ENCODE measurements around the gene KLHL40. TPM values are rescaled to one million over a fixed set of nuclear protein-coding genes. Genes with fewer than 3 reads are reported as not detected.
A peak's percentile ranks its signal among the peaks of the same experiment; 100 is the strongest.

Gene KLHL40
- total and polyA plus RNA-seq, 2 experiments from 2014 or later = not detected

GRCh38 chr3:42681361-42682038 is 3.8 kb upstream of the KLHL40 start:
- H3K27me3 ChIP-seq = no peaks in the 10 kb centered on the region
- DNase-seq (ENCODE audit: low spot score) = no peak
- H3K27ac ChIP-seq = no peak overlapping the region
- TF ChIP-seq EZH2phosphoT487 (IDR thresholded peaks at IDR 0.05; ENCODE audit: low read depth, severe bottlenecking, unreplicated experiment) (no peak), EZH2 (IDR thresholded peaks at IDR 0.05; ENCODE audit: borderline replicate concordance) (no peak)
- TF ChIP-seq, protein P1, sequence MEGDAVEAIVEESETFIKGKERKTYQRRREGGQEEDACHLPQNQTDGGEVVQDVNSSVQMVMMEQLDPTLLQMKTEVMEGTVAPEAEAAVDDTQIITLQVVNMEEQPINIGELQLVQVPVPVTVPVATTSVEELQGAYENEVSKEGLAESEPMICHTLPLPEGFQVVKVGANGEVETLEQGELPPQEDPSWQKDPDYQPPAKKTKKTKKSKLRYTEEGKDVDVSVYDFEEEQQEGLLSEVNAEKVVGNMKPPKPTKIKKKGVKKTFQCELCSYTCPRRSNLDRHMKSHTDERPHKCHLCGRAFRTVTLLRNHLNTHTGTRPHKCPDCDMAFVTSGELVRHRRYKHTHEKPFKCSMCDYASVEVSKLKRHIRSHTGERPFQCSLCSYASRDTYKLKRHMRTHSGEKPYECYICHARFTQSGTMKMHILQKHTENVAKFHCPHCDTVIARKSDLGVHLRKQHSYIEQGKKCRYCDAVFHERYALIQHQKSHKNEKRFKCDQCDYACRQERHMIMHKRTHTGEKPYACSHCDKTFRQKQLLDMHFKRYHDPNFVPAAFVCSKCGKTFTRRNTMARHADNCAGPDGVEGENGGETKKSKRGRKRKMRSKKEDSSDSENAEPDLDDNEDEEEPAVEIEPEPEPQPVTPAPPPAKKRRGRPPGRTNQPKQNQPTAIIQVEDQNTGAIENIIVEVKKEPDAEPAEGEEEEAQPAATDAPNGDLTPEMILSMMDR (IDR thresholded peaks at IDR 0.05; ENCODE audit: poor library complexity) = no peak
- no peaks in the 10 kb centered on the region for H3K79me2 ChIP-seq
- 90% methylated on average over 10 of the region's 10 CpGs for WGBS (ENCODE audit: low lambda C conversion rate, missing lambda C conversion rate)
- peaks cover 5% of the 10 kb centered on the region for H3K4me1 ChIP-seq (ENCODE audit: insufficient read depth)
- H2AFZ ChIP-seq = no peak overlapping the region
- no peaks in the 10 kb centered on the region for H4K20me1 ChIP-seq (ENCODE audit: insufficient read depth, poor library complexity, severe bottlenecking)
- H3K36me3 ChIP-seq (replicated peaks; ENCODE audit: insufficient read depth, low read depth) = no peaks in the 10 kb centered on the region
- H3K9me3 ChIP-seq (ENCODE audit: low read depth) = no peaks in the 10 kb centered on the region
- H3K4me2 ChIP-seq = no peak overlapping the region
- no peaks in the 10 kb centered on the region for H3K9me2 ChIP-seq (replicated peaks; ENCODE audit: insufficient read depth)
- no peak overlapping the region for H3K4me3 ChIP-seq

GRCh38 chr3:42682301-42683070 is 2.9 kb upstream of the KLHL40 start:
- H2AFZ ChIP-seq = no peak overlapping the region
- H4K20me1 ChIP-seq (ENCODE audit: insufficient read depth, poor library complexity, severe bottlenecking) = no peaks in the 10 kb centered on the region
- H3K27me3 ChIP-seq = no peaks in the 10 kb centered on the region
- H3K9me2 ChIP-seq (replicated peaks; ENCODE audit: insufficient read depth) = no peaks in the 10 kb centered on the region
- TF ChIP-seq EZH2 (IDR thresholded peaks at IDR 0.05; ENCODE audit: borderline replicate concordance) (no peak), EZH2phosphoT487 (IDR thresholded peaks at IDR 0.05; ENCODE audit: low read depth, severe bottlenecking, unreplicated experiment) (no peak)
- TF ChIP-seq, protein P1 (IDR thresholded peaks at IDR 0.05; ENCODE audit: poor library complexity) = no peak
- no peak overlapping the region for H3K4me2 ChIP-seq
- 86% methylated on average over 12 of the region's 12 CpGs for WGBS (ENCODE audit: low lambda C conversion rate, missing lambda C conversion rate)
- no peak overlapping the region for H3K27ac ChIP-seq
- peaks cover 5% of the 10 kb centered on the region for H3K4me1 ChIP-seq (ENCODE audit: insufficient read depth)
- H3K36me3 ChIP-seq (replicated peaks; ENCODE audit: insufficient read depth, low read depth) = no peaks in the 10 kb centered on the region
- no peaks in the 10 kb centered on the region for H3K79me2 ChIP-seq
- H3K9me3 ChIP-seq (ENCODE audit: low read depth) = no peaks in the 10 kb centered on the region
- DNase-seq (ENCODE audit: low spot score) = no peak
- H3K4me3 ChIP-seq = no peak overlapping the region

DNA sequence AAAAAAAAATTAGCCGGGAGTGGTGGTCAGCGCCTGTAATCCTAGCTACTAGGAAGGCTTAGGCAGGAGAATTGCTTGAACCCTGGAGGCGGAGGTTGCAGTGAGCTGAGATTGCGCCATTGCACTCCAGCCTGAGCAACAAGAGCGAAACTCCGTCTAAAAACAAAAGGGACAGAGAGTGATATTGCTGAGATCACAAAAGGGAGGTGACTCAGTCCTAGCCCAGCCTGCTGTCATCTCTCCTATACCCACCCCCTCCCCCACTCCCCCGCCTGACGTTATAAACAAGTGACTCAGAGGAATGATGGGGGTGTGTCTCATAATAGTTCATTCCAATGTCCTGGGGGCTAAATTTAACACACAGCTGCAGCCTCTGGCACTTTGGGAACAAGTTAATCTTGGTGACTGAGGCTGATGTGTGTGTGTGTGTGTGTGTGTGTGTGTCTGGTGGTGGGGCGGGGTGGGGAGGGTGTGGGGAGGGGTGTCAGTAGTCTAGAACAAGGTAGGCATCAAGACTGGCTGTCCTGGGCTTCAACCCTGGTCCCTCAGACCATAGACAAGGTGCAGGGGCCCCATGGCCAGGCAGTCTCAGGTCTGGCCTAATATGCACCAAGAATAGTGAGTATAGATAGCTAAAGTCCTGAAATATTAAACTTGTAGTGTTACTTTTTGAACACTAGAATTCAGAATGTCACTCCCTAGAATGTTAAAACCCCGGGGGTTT is 1.3 kb upstream of the KLHL40 start:
- no peak overlapping the region for H3K4me3 ChIP-seq
- H3K27ac ChIP-seq = peak overlapping the region; percentile 72
- no peaks in the 10 kb centered on the region for H3K9me2 ChIP-seq (replicated peaks; ENCODE audit: insufficient read depth)
- peaks cover 5% of the 10 kb centered on the region for H3K4me1 ChIP-seq (ENCODE audit: insufficient read depth)
- no peaks in the 10 kb centered on the region for H3K79me2 ChIP-seq
- H3K9me3 ChIP-seq (ENCODE audit: low read depth) = no peaks in the 10 kb centered on the region
- 59% methylated on average over 8 of the region's 10 CpGs for WGBS (ENCODE audit: low lambda C conversion rate, missing lambda C conversion rate)
- DNase-seq (ENCODE audit: low spot score) = peak; percentile 89
- no peaks in the 10 kb centered on the region for H4K20me1 ChIP-seq (ENCODE audit: insufficient read depth, poor library complexity, severe bottlenecking)
- H2AFZ ChIP-seq = no peak overlapping the region
- TF ChIP-seq EZH2phosphoT487 (IDR thresholded peaks at IDR 0.05; ENCODE audit: low read depth, severe bottlenecking, unreplicated experiment) (no peak), EZH2 (IDR thresholded peaks at IDR 0.05; ENCODE audit: borderline replicate concordance) (no peak)
- TF ChIP-seq, protein P1 (IDR thresholded peaks at IDR 0.05; ENCODE audit: poor library complexity) = no peak
- H3K27me3 ChIP-seq = no peaks in the 10 kb centered on the region
- no peaks in the 10 kb centered on the region for H3K36me3 ChIP-seq (replicated peaks; ENCODE audit: insufficient read depth, low read depth)
- peak overlapping the region; percentile 26 for H3K4me2 ChIP-seq
